ENCODE data around the gene REEP2. TPM values are rescaled to one million over a fixed set of nuclear protein-coding genes. Genes with fewer than 3 reads are reported as not detected.
A peak's percentile ranks its signal among the peaks of the same experiment; 100 is the strongest.

REEP2 gene
- total and polyA plus RNA-seq, 2 experiments from 2014 or later, result 0.66 to 0.67 TPM

DNA sequence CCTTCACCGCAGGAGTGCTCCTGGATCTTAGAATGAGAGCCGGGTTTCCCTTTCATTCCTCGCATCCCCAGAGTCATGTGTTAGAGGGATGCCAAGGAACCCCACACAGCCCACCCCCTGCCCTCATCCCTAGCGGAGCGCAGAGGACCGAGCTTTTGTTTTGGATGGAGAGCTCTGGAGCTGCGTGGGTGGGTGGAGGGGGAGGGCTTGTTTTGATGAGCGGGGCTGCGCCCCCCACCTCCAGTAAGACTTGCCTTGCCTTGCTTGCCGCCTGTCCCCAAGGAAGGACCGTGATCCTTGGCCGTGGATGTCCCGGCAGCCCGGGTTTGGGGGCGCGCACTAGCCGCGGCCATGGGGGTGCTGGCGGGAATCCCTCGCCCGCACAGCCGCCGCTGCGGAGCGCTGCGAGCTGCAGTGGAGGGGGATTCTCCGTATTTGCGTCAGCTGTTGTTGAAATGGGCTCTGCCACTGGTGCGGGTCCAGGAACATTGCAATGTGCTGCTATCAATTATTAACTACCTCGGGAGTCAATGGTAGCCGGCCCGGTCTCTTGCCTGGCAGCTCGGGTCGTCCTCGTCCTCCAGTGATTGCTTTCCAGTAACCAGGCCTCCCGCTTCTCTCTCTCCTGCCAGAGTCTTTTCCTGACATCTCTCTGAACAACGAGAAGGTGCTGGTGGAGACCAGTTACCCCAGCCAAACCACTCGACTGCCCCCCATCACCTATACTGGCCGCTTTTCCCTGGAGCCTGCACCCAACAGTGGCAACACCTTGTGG, 27.5 kb downstream of the REEP2 start:
- no peaks in the 10 kb centered on the region for H3K79me2 ChIP-seq
- no peaks in the 10 kb centered on the region for H3K36me3 ChIP-seq (replicated peaks; ENCODE audit: insufficient read depth, low read depth)
- H3K9me3 ChIP-seq (ENCODE audit: low read depth), result no peaks in the 10 kb centered on the region
- H3K9me2 ChIP-seq (replicated peaks; ENCODE audit: insufficient read depth), result no peaks in the 10 kb centered on the region
- peak; percentile 60 for DNase-seq (ENCODE audit: low spot score)
- H3K4me1 ChIP-seq (ENCODE audit: insufficient read depth), result peaks cover 6% of the 10 kb centered on the region
- H3K4me2 ChIP-seq, result peak overlapping the region; percentile 89
- TF ChIP-seq EZH2phosphoT487 (IDR thresholded peaks at IDR 0.05; ENCODE audit: low read depth, severe bottlenecking, unreplicated experiment), result peak; percentile 11
- TF ChIP-seq, protein P1, sequence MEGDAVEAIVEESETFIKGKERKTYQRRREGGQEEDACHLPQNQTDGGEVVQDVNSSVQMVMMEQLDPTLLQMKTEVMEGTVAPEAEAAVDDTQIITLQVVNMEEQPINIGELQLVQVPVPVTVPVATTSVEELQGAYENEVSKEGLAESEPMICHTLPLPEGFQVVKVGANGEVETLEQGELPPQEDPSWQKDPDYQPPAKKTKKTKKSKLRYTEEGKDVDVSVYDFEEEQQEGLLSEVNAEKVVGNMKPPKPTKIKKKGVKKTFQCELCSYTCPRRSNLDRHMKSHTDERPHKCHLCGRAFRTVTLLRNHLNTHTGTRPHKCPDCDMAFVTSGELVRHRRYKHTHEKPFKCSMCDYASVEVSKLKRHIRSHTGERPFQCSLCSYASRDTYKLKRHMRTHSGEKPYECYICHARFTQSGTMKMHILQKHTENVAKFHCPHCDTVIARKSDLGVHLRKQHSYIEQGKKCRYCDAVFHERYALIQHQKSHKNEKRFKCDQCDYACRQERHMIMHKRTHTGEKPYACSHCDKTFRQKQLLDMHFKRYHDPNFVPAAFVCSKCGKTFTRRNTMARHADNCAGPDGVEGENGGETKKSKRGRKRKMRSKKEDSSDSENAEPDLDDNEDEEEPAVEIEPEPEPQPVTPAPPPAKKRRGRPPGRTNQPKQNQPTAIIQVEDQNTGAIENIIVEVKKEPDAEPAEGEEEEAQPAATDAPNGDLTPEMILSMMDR (IDR thresholded peaks at IDR 0.05; ENCODE audit: poor library complexity), result no peak
- H3K4me3 ChIP-seq, result peak overlapping the region; percentile 79
- peaks cover 25% of the 10 kb centered on the region for H4K20me1 ChIP-seq (ENCODE audit: insufficient read depth, poor library complexity, severe bottlenecking)
- H3K27me3 ChIP-seq, result no peaks in the 10 kb centered on the region
- no peak overlapping the region for H2AFZ ChIP-seq
- WGBS (ENCODE audit: low lambda C conversion rate, missing lambda C conversion rate), result 16% methylated on average over 38 of the region's 39 CpGs
- H3K27ac ChIP-seq, result no peak overlapping the region

DNA sequence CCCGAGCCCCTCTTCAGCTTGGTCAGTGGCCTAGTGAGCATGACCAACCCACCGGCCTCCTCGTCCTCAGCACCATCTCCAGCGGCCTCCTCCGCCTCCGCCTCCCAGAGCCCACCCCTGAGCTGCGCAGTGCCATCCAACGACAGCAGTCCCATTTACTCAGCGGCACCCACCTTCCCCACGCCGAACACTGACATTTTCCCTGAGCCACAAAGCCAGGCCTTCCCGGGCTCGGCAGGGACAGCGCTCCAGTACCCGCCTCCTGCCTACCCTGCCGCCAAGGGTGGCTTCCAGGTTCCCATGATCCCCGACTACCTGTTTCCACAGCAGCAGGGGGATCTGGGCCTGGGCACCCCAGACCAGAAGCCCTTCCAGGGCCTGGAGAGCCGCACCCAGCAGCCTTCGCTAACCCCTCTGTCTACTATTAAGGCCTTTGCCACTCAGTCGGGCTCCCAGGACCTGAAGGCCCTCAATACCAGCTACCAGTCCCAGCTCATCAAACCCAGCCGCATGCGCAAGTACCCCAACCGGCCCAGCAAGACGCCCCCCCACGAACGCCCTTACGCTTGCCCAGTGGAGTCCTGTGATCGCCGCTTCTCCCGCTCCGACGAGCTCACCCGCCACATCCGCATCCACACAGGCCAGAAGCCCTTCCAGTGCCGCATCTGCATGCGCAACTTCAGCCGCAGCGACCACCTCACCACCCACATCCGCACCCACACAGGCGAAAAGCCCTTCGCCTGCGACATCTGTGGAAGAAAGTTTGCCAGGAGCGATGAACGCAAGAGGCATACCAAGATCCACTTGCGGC, 28.2 kb downstream of the REEP2 start:
- Histone ChIP-seq H3K4me2 (peak overlapping the region; percentile 89), H3K9me2 (replicated peaks; ENCODE audit: insufficient read depth) (no peaks in the 10 kb centered on the region), H3K27ac (no peak overlapping the region), H4K20me1 (ENCODE audit: insufficient read depth, poor library complexity, severe bottlenecking) (peaks cover 25% of the 10 kb centered on the region), H3K4me1 (ENCODE audit: insufficient read depth) (peaks cover 6% of the 10 kb centered on the region), H3K27me3 (no peaks in the 10 kb centered on the region), H3K4me3 (peak overlapping the region; percentile 79), H3K9me3 (ENCODE audit: low read depth) (no peaks in the 10 kb centered on the region), H2AFZ (no peak overlapping the region), H3K79me2 (no peaks in the 10 kb centered on the region), H3K36me3 (replicated peaks; ENCODE audit: insufficient read depth, low read depth) (no peaks in the 10 kb centered on the region)
- TF ChIP-seq EZH2phosphoT487 (IDR thresholded peaks at IDR 0.05; ENCODE audit: low read depth, severe bottlenecking, unreplicated experiment) (no peak), EZH2 (IDR thresholded peaks at IDR 0.05; ENCODE audit: borderline replicate concordance) (no peak)
- TF ChIP-seq, protein P1 (IDR thresholded peaks at IDR 0.05; ENCODE audit: poor library complexity), result no peak
- 95% methylated on average over 44 of the region's 45 CpGs for WGBS (ENCODE audit: low lambda C conversion rate, missing lambda C conversion rate)
- peak; percentile 32 for DNase-seq (ENCODE audit: low spot score)

DNA sequence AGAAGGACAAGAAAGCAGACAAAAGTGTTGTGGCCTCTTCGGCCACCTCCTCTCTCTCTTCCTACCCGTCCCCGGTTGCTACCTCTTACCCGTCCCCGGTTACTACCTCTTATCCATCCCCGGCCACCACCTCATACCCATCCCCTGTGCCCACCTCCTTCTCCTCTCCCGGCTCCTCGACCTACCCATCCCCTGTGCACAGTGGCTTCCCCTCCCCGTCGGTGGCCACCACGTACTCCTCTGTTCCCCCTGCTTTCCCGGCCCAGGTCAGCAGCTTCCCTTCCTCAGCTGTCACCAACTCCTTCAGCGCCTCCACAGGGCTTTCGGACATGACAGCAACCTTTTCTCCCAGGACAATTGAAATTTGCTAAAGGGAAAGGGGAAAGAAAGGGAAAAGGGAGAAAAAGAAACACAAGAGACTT, 28.9 kb downstream of the REEP2 start:
- H3K4me3 ChIP-seq, result no peak overlapping the region
- H3K9me3 ChIP-seq (ENCODE audit: low read depth), result no peaks in the 10 kb centered on the region
- H3K9me2 ChIP-seq (replicated peaks; ENCODE audit: insufficient read depth), result no peaks in the 10 kb centered on the region
- no peak overlapping the region for H3K27ac ChIP-seq
- no peaks in the 10 kb centered on the region for H3K79me2 ChIP-seq
- peaks cover 6% of the 10 kb centered on the region for H3K4me1 ChIP-seq (ENCODE audit: insufficient read depth)
- no peaks in the 10 kb centered on the region for H3K36me3 ChIP-seq (replicated peaks; ENCODE audit: insufficient read depth, low read depth)
- WGBS (ENCODE audit: low lambda C conversion rate, missing lambda C conversion rate), result 93% methylated on average over 14 of the region's 14 CpGs
- H3K4me2 ChIP-seq, result peak overlapping the region; percentile 89
- no peaks in the 10 kb centered on the region for H3K27me3 ChIP-seq
- peaks cover 25% of the 10 kb centered on the region for H4K20me1 ChIP-seq (ENCODE audit: insufficient read depth, poor library complexity, severe bottlenecking)
- H2AFZ ChIP-seq, result no peak overlapping the region
- TF ChIP-seq EZH2phosphoT487 (IDR thresholded peaks at IDR 0.05; ENCODE audit: low read depth, severe bottlenecking, unreplicated experiment), result no peak
- TF ChIP-seq, protein P1 (IDR thresholded peaks at IDR 0.05; ENCODE audit: poor library complexity), result no peak
- DNase-seq (ENCODE audit: low spot score), result peak; percentile 37
